Tibial artery (tissue), 4 donors: ENCODE data around the gene ITGA5.

Experiments used
- DNase-seq, 2 donors: peaks; one replicate each; pipeline ENCODE4 v3.0.0-alpha.2; 2019
- H3K27ac ChIP-seq, 2 donors: fragments of 200-600 bp; sonication (generic) in 1 of 2; 1 replicate in 1 of 2; 2 replicates in 1 of 2; pipeline ENCODE4 v1.5.1; 2018 to 2019; ENCODE audit warnings: mild to moderate bottlenecking in 1 of 2
- H3K27me3 ChIP-seq, 2 donors: fragments of 200-600 bp; sonication (generic) in 1 of 2; one replicate each; pipeline versions ENCODE4 v1.5.1 to v1.6.0; 2016 to 2019
- H3K36me3 ChIP-seq, 3 donors: fragments of 200-600 bp; sonication (generic) in 2 of 3; one replicate each; pipeline ENCODE4 v1.5.1; 2016 to 2019; ENCODE audit warnings: mild to moderate bottlenecking in 2 of 3
- H3K4me1 ChIP-seq, 4 donors: fragments of 200-600 bp; sonication (generic) in 2 of 4; 1 replicate in 3 of 4; 2 replicates in 1 of 4; pipeline ENCODE4 v1.5.1; 2016 to 2019
- H3K4me3 ChIP-seq, 2 donors: fragments of 200-600 bp; sonication (generic) in 1 of 2; 1 replicate in 1 of 2; 2 replicates in 1 of 2; pipeline ENCODE4 v1.5.1; 2018 to 2019; ENCODE audit warnings: mild to moderate bottlenecking in 2 of 2
- H3K9me3 ChIP-seq, 3 donors: fragments of 200-600 bp; sonication (generic) in 1 of 3; one replicate each; pipeline ENCODE4 v1.5.1; 2016 to 2019
- CTCF ChIP-seq, 2 experiments: fragments of 200-600 bp in 1 of 2; fragments of 450-650 bp in 1 of 2; IDR thresholded peaks; one replicate each; pipeline ENCODE4 v1.5.1; 2017 to 2019; ENCODE audit warnings: antibody characterized with exemption in 2 of 2, mild to moderate bottlenecking in 1 of 2, moderate library complexity in 1 of 2
- intact Hi-C: fragments of 100-400 bp; cut with DNase I; formaldehyde crosslinking; loops from one replicate; pipeline ENCODE4 v1.15.0; 2023; ENCODE audit warnings: low total_unique reads

Gene ITGA5

GRCh38 chr12:54444206-54444605 is 25.1 kb upstream of the ITGA5 start:
- intact Hi-C loops = no loop called here
- Histone ChIP-seq H3K27ac (no peak overlapping the region), H3K27me3 (no peaks in the 10 kb centered on the region), H3K36me3 (peaks cover 0 to 4% (median 0%) of the 10 kb centered on the region in 3 donors), H3K4me1 (peaks cover 0 to 4% (median 4%) of the 10 kb centered on the region in 4 donors), H3K4me3 (no peak overlapping the region), H3K9me3 (no peaks in the 10 kb centered on the region)
- no peak for TF ChIP-seq CTCF (IDR thresholded peaks at IDR 0.05)
- no peak for DNase-seq

- Histone ChIP-seq H3K27me3 (no peaks in the 10 kb centered on the region), H3K27ac (no peak overlapping the region), H3K9me3 (no peaks in the 10 kb centered on the region), H3K4me3 (no peak overlapping the region), H3K4me1 (peaks cover 0 to 11% (median 8%) of the 10 kb centered on the region in 4 donors), H3K36me3 (peaks cover 0 to 4% (median 0%) of the 10 kb centered on the region in 3 donors)
- intact Hi-C loops = no loop called here
- TF ChIP-seq CTCF (IDR thresholded peaks at IDR 0.05) = no peak
- no peak for DNase-seq
Observed at GRCh38 chr12:54443446-54443845, 24.4 kb upstream of the ITGA5 start.

- DNase-seq = no peak
- no peaks in the 10 kb centered on the region for H3K27me3 ChIP-seq
- H3K27ac ChIP-seq = no peak overlapping the region
- H3K36me3 ChIP-seq = peaks cover 0 to 4% (median 0%) of the 10 kb centered on the region in 3 donors
- no peak for TF ChIP-seq CTCF (IDR thresholded peaks at IDR 0.05)
- H3K9me3 ChIP-seq = no peaks in the 10 kb centered on the region
- peaks cover 0 to 16% (median 8%) of the 10 kb centered on the region in 4 donors for H3K4me1 ChIP-seq
- no peak overlapping the region for H3K4me3 ChIP-seq
- intact Hi-C loops = no loop called here
Observed at GRCh38 chr12:54442961-54443360, 23.9 kb upstream of the ITGA5 start.

GRCh38 chr12:54442099-54442498 is 23.0 kb upstream of the ITGA5 start:
- no peak for TF ChIP-seq CTCF (IDR thresholded peaks at IDR 0.05)
- Histone ChIP-seq H3K4me3 (no peak overlapping the region), H3K4me1 (peaks cover 0 to 21% (median 8%) of the 10 kb centered on the region in 4 donors), H3K27me3 (no peaks in the 10 kb centered on the region), H3K9me3 (no peaks in the 10 kb centered on the region), H3K27ac (no peak overlapping the region), H3K36me3 (peaks cover 0 to 4% (median 0%) of the 10 kb centered on the region in 3 donors)
- intact Hi-C loops = no loop called here
- DNase-seq = no peak

GRCh38 chr12:54439521-54440255 is 20.6 kb upstream of the ITGA5 start:
- Histone ChIP-seq H3K4me1 (peaks cover 0 to 36% (median 8%) of the 10 kb centered on the region in 4 donors), H3K27ac (peak overlapping the region; percentile 57 to 74), H3K36me3 (peaks cover 0 to under 1% (median 0%) of the 10 kb centered on the region in 3 donors), H3K27me3 (no peaks in the 10 kb centered on the region), H3K9me3 (no peaks in the 10 kb centered on the region), H3K4me3 (peak overlapping the region in 1 of 2 donors; percentile 12)
- DNase-seq = no peak
- intact Hi-C loops = loop anchor here (5.0 kb wide), 1 partner anchor 42 kb away; no protein-coding TSS in a partner anchor
- TF ChIP-seq CTCF (IDR thresholded peaks at IDR 0.05) = peak; percentile 79 to 95
